Measurements from ENCODE around the gene CHCHD6. TPM values are rescaled to one million over a fixed set of nuclear protein-coding genes. Genes with fewer than 3 reads are reported as not detected.

The CHCHD6 gene
- total and polyA plus RNA-seq, 2 of the 4 experiments (the other 2 are of a cell fraction) = 18.8 to 28.9 TPM

DNA sequence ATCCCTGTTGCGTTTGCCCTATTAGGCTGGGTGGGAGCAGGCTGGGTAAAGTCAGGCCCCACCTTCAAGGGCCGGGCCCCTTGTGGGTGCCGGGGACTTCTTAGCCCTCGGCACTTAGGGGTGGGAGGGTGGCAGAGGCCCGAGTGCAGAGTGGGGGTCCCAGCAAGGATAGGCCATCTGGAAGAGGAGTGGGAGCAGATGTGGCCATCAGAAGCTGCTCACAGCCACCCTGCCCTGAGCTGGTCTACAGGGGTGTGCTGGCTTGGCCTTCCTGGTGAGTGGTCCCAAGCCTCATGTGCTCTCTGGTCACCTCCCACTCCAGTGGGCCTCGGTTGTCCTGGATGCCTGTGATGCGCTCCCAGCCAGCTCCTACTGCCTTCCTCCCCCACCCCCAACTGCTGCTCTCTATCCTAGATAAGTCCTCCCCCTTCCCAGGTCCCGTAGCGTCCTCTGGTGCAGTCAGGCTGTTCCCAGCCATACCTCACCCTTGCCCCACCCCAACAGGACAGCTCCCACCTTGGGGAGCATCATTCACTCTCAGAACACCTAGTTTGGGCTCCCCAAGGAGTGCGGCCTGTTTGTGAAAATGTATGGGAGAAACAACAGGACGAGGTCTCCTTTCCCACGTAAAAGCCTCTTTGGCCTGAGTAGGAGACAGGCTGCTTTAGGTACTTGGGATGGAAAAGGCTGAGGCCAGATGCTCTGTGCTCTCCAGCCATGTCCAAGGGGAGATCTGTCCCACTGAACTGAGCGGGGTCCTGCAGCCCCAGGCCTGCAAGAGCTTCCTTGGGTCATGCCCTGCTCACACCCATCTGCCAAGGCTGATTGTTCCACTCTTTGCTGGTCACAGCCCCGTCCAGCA, 254.0 kb downstream of the CHCHD6 start:
- H2BK120ac ChIP-seq (ENCODE audit: low read depth, low read length) = no peak overlapping the region
- intact Hi-C loops (cut with micrococcal nuclease) (no loop called here), dilution Hi-C loops (cut with HindIII; ENCODE audit: low sequenced_read_pairs, unreplicated experiment) (no loop called here), in situ Hi-C loops (cut with MboI; ENCODE audit: low sequenced_read_pairs) (no loop called here)
- no peak overlapping the region for H3K27ac ChIP-seq (ENCODE audit: insufficient read depth, low read length)
- no peak overlapping the region for H2BK5ac ChIP-seq (ENCODE audit: low read depth, low read length, poor library complexity, severe bottlenecking)
- no peaks in the 10 kb centered on the region for H3K9me3 ChIP-seq (ENCODE audit: control insufficient read depth, insufficient read depth, low read length)
- peaks cover 15% of the 10 kb centered on the region; the same call in 1 of the 2 replicates for H3K4me1 ChIP-seq (ENCODE audit: control insufficient read depth, insufficient read depth, low read length)
- no peak overlapping the region for H2BK15ac ChIP-seq (ENCODE audit: low read depth, low read length)
- no peak overlapping the region for H3K4me2 ChIP-seq (ENCODE audit: low read depth, low read length)
- H3K56ac ChIP-seq (ENCODE audit: extremely low read depth, insufficient read depth, low read length) = no peak overlapping the region
- ATAC-seq (ENCODE audit: low read depth) (no peak), DNase-seq (no peak)
- no peaks in the 10 kb centered on the region for H3K36me3 ChIP-seq (ENCODE audit: control insufficient read depth, insufficient read depth, low read length)
- H4K8ac ChIP-seq (ENCODE audit: low read depth in 2 of 2, low read length in 2 of 2) = no peak overlapping the region
- H3K18ac ChIP-seq (ENCODE audit: low read depth, low read length) = no peak overlapping the region
- 0 out of 2 replicates have a peak, but pooled peaks cover 3% of the 10 kb centered on the region for H3K9me1 ChIP-seq (ENCODE audit: insufficient read depth, low read length)
- H3K9ac ChIP-seq (ENCODE audit: low read depth, low read length) = no peak overlapping the region
- ChIA-PET CTCF (interaction anchor here (0.5 to 0.8 kb wide), 2 partner anchors 16 to 304 kb away, joined by 3 to 7 read pairs; no protein-coding TSS in a partner anchor), POLR2A (ENCODE audit: unreplicated experiment) (no interaction called here)
- H2AFZ ChIP-seq (replicated peaks; ENCODE audit: low read length, poor library complexity) = no peak overlapping the region
- no peak overlapping the region for H4K91ac ChIP-seq (ENCODE audit: insufficient read depth, low read depth, low read length)
- no peak overlapping the region for H3K14ac ChIP-seq (replicated peaks; ENCODE audit: low read depth, low read length)
- no peak overlapping the region for H2AK5ac ChIP-seq (ENCODE audit: low read depth, low read length)
- BruUV-seq (replicated peaks) = no TSS peak
- 100% methylated on average over 1 of the region's 14 CpGs; no CpG with 5 or more reads in 1 of the 2 experiments for WGBS, 2 experiments (ENCODE audit: extremely low coverage in 2 of 2, insufficient read length in 1 of 2)
- H2BK20ac ChIP-seq (ENCODE audit: low read depth, low read length) = no peak overlapping the region
- H4K5ac ChIP-seq (ENCODE audit: low read depth, low read length) = no peak overlapping the region
- no peaks in the 10 kb centered on the region for H3K79me1 ChIP-seq (ENCODE audit: low read depth in 1 of 2, low read length in 2 of 2)
- no peak overlapping the region for H3K23ac ChIP-seq (ENCODE audit: low read depth, low read length)
- no peaks in the 10 kb centered on the region for H3K27me3 ChIP-seq (ENCODE audit: control insufficient read depth, insufficient read depth, low read length)
- no peak overlapping the region for H3K4me3 ChIP-seq (ENCODE audit: insufficient read depth, low read depth, low read length)
- no peak for TF ChIP-seq MAZ (IDR thresholded peaks at IDR 0.05; ENCODE audit: borderline replicate concordance, low read depth, low read length)
- no peak for TF ChIP-seq CEBPB (IDR thresholded peaks at IDR 0.05; ENCODE audit: low read depth, low read length)
- no peak for TF ChIP-seq NFE2L2 (IDR thresholded peaks at IDR 0.05; ENCODE audit: low read depth, low read length)
- TF ChIP-seq CHD1 (IDR thresholded peaks at IDR 0.05; ENCODE audit: low read depth, low read length) = no peak
- no peak for TF ChIP-seq MXI1 (IDR thresholded peaks at IDR 0.05; ENCODE audit: borderline replicate concordance, low read depth, low read length)
- TF ChIP-seq RCOR1 (IDR thresholded peaks at IDR 0.05; ENCODE audit: insufficient replicate concordance, low read length) = no peak
- no peak for TF ChIP-seq RFX5 (IDR thresholded peaks at IDR 0.05; ENCODE audit: low read depth, low read length)
- TF ChIP-seq MAFK (IDR thresholded peaks at IDR 0.05; ENCODE audit: low read depth, low read length) = no peak
- TF ChIP-seq, protein P1, sequence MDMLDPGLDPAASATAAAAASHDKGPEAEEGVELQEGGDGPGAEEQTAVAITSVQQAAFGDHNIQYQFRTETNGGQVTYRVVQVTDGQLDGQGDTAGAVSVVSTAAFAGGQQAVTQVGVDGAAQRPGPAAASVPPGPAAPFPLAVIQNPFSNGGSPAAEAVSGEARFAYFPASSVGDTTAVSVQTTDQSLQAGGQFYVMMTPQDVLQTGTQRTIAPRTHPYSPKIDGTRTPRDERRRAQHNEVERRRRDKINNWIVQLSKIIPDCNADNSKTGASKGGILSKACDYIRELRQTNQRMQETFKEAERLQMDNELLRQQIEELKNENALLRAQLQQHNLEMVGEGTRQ (IDR thresholded peaks at IDR 0.05; ENCODE audit: low read depth, low read length) = no peak
- TF ChIP-seq, protein P2, sequence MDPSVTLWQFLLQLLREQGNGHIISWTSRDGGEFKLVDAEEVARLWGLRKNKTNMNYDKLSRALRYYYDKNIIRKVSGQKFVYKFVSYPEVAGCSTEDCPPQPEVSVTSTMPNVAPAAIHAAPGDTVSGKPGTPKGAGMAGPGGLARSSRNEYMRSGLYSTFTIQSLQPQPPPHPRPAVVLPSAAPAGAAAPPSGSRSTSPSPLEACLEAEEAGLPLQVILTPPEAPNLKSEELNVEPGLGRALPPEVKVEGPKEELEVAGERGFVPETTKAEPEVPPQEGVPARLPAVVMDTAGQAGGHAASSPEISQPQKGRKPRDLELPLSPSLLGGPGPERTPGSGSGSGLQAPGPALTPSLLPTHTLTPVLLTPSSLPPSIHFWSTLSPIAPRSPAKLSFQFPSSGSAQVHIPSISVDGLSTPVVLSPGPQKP (IDR thresholded peaks at IDR 0.05; ENCODE audit: borderline replicate concordance, low read depth, low read length) = no peak
- H2AK9ac ChIP-seq (replicated peaks; ENCODE audit: low read depth, low read length, poor library complexity) = no peak overlapping the region
- no peaks in the 10 kb centered on the region for H4K20me1 ChIP-seq (ENCODE audit: insufficient read depth, low read length)
- no peak overlapping the region for H3K4ac ChIP-seq (ENCODE audit: low read depth, low read length)

Data from IMR-90 (cell line).